SH-SY5Y (cell line): ENCODE data around the gene LHX1.

Experiments used
- GATA2 ChIP-seq: IDR thresholded peaks from 2 replicates; pipeline ENCODE4 v1.6.1; 2011; ENCODE audit warnings: mild to moderate bottlenecking, low read depth, low read length
- GATA3 ChIP-seq: IDR thresholded peaks from 2 replicates; pipeline ENCODE4 v1.6.1; 2011; ENCODE audit warnings: low read depth, mild to moderate bottlenecking, low read length, moderate library complexity

DNA sequence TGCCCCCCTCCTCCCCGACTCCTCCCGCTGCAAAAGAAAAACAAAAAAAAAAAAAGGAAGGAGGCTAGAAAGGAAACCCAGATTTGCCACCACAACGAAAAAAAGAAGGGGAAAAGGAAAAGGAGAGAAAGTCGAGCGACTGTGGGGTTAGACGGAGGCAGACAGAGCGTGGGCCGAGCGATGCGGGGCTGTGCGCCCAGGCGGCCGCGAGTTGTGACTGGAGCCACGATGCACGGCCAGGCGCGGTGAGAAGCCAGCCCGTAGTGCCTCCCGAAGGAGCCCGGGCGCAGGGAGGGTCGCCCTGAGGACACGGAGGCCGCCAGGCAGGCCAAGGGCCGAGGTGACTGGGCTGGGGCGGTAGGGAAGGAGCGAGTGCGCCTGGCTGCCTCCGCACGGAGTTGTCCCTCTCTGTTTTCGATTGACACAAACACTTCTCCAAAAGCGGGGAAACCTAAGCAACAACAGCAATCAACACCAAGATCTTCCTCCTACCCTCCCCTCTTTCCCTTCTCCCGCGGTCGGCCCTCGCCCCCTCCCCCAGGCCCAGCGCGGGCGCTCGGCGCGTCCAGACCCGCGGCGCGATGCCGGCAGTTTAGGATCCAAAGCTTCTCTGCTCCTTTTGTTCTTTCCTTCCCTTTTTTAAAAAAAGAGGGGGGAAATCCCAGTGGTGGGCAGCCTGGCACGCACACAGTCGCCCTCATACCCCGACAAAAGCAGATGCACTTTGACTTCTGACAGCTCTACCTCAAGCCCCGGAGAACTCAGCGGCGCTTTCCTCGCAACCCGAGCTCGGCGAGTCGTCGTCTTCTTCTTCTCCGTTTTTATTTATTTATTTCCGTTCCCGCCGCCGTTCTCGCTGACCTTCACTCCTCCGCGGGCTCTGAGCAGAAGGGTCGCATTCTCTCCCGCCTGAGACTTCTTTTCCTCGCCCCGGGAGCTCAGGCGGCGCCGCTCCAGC, at the start of gene LHX1:
- TF ChIP-seq GATA3 (no peak), GATA2 (no peak)
